Neural cell (in vitro differentiated cells): ENCODE measurements around the gene PGA4.

ENCODE experiments used
- EP300 ChIP-seq: fragments of 450-650 bp; conservative IDR thresholded peaks from 2 replicates; pipeline ENCODE4 v1.6.1; 2014; ENCODE audit warnings: antibody characterized with exemption, mild to moderate bottlenecking, moderate library complexity; ENCODE audit not compliant: poor library complexity, severe bottlenecking
- MXI1 ChIP-seq: fragments of 450-650 bp; conservative IDR thresholded peaks from 2 replicates; pipeline ENCODE4 v1.6.1; 2014; ENCODE audit warnings: antibody characterized with exemption, mild to moderate bottlenecking; ENCODE audit not compliant: poor library complexity, severe bottlenecking
- POLR2AphosphoS5 ChIP-seq: IDR thresholded peaks from 2 replicates; pipeline ENCODE4 v1.6.1; 2012
- RAD21 ChIP-seq: fragments of 450-650 bp; conservative IDR thresholded peaks from 2 replicates; pipeline ENCODE4 v1.6.1; 2014; ENCODE audit warnings: antibody characterized with exemption, mild to moderate bottlenecking, moderate library complexity
- SMC3 ChIP-seq: fragments of 450-650 bp; conservative IDR thresholded peaks from 2 replicates; pipeline ENCODE4 v1.6.1; 2014; ENCODE audit warnings: antibody characterized with exemption, mild to moderate bottlenecking, moderate library complexity; ENCODE audit not compliant: poor library complexity
- TF ChIP-seq, protein P1 (sequence below): fragments of 450-650 bp; IDR thresholded peaks from 2 replicates; pipeline ENCODE4 v1.5.1; 2014; ENCODE audit warnings: antibody characterized with exemption, mild to moderate bottlenecking, moderate library complexity; ENCODE audit not compliant: poor library complexity, severe bottlenecking
- TF ChIP-seq, protein P2 (sequence below): IDR thresholded peaks from 2 replicates; pipeline ENCODE4 v1.6.1; 2012; ENCODE audit warnings: borderline replicate concordance

DNA sequence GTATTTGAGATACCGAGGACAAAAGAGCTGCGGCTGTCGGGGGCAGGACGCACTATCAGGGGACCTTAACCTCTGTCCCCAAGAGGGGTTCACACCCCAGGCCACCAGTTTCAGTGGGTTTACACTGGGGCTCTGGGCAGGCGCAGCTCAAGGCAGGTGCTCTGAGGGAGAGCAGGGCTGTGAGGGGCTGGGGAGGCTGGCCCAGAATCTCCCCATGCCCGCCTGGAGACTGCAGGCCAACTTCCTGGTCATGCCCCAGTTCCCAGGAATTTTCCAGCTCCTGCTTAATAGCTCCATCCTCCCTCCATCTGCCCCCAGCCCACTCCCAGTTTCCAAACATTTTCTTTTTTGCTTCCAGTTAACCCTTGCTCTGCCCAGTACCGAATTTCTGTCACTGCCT, 26.4 kb upstream of the PGA4 start:
- TF ChIP-seq, protein P1, sequence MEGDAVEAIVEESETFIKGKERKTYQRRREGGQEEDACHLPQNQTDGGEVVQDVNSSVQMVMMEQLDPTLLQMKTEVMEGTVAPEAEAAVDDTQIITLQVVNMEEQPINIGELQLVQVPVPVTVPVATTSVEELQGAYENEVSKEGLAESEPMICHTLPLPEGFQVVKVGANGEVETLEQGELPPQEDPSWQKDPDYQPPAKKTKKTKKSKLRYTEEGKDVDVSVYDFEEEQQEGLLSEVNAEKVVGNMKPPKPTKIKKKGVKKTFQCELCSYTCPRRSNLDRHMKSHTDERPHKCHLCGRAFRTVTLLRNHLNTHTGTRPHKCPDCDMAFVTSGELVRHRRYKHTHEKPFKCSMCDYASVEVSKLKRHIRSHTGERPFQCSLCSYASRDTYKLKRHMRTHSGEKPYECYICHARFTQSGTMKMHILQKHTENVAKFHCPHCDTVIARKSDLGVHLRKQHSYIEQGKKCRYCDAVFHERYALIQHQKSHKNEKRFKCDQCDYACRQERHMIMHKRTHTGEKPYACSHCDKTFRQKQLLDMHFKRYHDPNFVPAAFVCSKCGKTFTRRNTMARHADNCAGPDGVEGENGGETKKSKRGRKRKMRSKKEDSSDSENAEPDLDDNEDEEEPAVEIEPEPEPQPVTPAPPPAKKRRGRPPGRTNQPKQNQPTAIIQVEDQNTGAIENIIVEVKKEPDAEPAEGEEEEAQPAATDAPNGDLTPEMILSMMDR = no peak
- no peak for TF ChIP-seq MXI1
- no peak for TF ChIP-seq SMC3
- no peak for TF ChIP-seq EP300
- no peak for TF ChIP-seq POLR2AphosphoS5
- TF ChIP-seq, protein P2, sequence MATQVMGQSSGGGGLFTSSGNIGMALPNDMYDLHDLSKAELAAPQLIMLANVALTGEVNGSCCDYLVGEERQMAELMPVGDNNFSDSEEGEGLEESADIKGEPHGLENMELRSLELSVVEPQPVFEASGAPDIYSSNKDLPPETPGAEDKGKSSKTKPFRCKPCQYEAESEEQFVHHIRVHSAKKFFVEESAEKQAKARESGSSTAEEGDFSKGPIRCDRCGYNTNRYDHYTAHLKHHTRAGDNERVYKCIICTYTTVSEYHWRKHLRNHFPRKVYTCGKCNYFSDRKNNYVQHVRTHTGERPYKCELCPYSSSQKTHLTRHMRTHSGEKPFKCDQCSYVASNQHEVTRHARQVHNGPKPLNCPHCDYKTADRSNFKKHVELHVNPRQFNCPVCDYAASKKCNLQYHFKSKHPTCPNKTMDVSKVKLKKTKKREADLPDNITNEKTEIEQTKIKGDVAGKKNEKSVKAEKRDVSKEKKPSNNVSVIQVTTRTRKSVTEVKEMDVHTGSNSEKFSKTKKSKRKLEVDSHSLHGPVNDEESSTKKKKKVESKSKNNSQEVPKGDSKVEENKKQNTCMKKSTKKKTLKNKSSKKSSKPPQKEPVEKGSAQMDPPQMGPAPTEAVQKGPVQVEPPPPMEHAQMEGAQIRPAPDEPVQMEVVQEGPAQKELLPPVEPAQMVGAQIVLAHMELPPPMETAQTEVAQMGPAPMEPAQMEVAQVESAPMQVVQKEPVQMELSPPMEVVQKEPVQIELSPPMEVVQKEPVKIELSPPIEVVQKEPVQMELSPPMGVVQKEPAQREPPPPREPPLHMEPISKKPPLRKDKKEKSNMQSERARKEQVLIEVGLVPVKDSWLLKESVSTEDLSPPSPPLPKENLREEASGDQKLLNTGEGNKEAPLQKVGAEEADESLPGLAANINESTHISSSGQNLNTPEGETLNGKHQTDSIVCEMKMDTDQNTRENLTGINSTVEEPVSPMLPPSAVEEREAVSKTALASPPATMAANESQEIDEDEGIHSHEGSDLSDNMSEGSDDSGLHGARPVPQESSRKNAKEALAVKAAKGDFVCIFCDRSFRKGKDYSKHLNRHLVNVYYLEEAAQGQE = no peak
- no peak for TF ChIP-seq RAD21
